HEK293 (cell line): ENCODE results near the gene BTBD18.
A peak's percentile ranks its signal among the peaks of the same experiment; 100 is the strongest.

Experiments
- BCL6B ChIP-seq: fragments of 450-650 bp; formaldehyde crosslinking; IDR thresholded peaks from 2 replicates; pipeline ENCODE4 v1.5.1; 2017; ENCODE audit warnings: missing biosample characterization, missing genetic modification characterization
- IKZF3 ChIP-seq: fragments of 450-650 bp; IDR thresholded peaks from 2 replicates; pipeline ENCODE4 v1.5.0; 2018; ENCODE audit warnings: missing biosample characterization, mild to moderate bottlenecking, missing genetic modification characterization, moderate library complexity
- KLF9 ChIP-seq: fragments of 450-650 bp; formaldehyde crosslinking; IDR thresholded peaks from 2 replicates; pipeline ENCODE4 v1.5.1; 2016; ENCODE audit warnings: missing biosample characterization, missing genetic modification characterization, low read depth
- SP7 ChIP-seq: fragments of 450-650 bp; formaldehyde crosslinking; IDR thresholded peaks from 2 replicates; pipeline ENCODE4 v1.5.1; 2016; ENCODE audit warnings: missing biosample characterization, missing genetic modification characterization
- TRIM28 ChIP-seq: IDR thresholded peaks from 2 replicates; pipeline ENCODE4 v1.6.1; 2011; ENCODE audit warnings: low read length, control low read depth, borderline replicate concordance
- YY1 ChIP-seq: fragments of 450-650 bp; formaldehyde crosslinking; IDR thresholded peaks from 2 replicates; pipeline ENCODE4 v1.5.1; 2018; ENCODE audit warnings: missing biosample characterization, missing genetic modification characterization
- ZBTB11 ChIP-seq: fragments of 450-650 bp; formaldehyde crosslinking; conservative IDR thresholded peaks from 2 replicates; pipeline ENCODE4 v1.5.1; 2016; ENCODE audit warnings: low read depth, missing biosample characterization, missing genetic modification characterization
- ZBTB49 ChIP-seq: fragments of 450-650 bp; formaldehyde crosslinking; IDR thresholded peaks from 2 replicates; pipeline ENCODE4 v1.5.1; 2016; ENCODE audit warnings: missing biosample characterization, missing genetic modification characterization, low read depth
- ZIC2 ChIP-seq: fragments of 450-650 bp; formaldehyde crosslinking; IDR thresholded peaks from 2 replicates; pipeline ENCODE4 v1.5.1; 2016; ENCODE audit warnings: missing biosample characterization, missing genetic modification characterization
- ZNF10 ChIP-seq: fragments of 450-650 bp; formaldehyde crosslinking; IDR thresholded peaks from 2 replicates; pipeline ENCODE4 v1.5.1; 2017; ENCODE audit warnings: missing biosample characterization, missing genetic modification characterization
- ZNF354C ChIP-seq: fragments of 450-650 bp; formaldehyde crosslinking; IDR thresholded peaks from 2 replicates; pipeline ENCODE4 v1.5.1; 2016; ENCODE audit warnings: missing biosample characterization, missing genetic modification characterization, low read depth, borderline replicate concordance
- ZNF362 ChIP-seq: fragments of 450-650 bp; formaldehyde crosslinking; IDR thresholded peaks from 2 replicates; pipeline ENCODE4 v1.5.1; 2016; ENCODE audit warnings: missing biosample characterization, missing genetic modification characterization
- ZNF510 ChIP-seq: fragments of 450-650 bp; formaldehyde crosslinking; IDR thresholded peaks from 2 replicates; pipeline ENCODE4 v1.5.1; 2018; ENCODE audit warnings: mild to moderate bottlenecking, missing genetic modification characterization, missing biosample characterization; ENCODE audit not compliant: insufficient replicate concordance
- ZNF514 ChIP-seq: fragments of 450-650 bp; formaldehyde crosslinking; IDR thresholded peaks from 2 replicates; pipeline ENCODE4 v1.5.1; 2016; ENCODE audit warnings: missing biosample characterization, missing genetic modification characterization
- ZNF624 ChIP-seq: fragments of 450-650 bp; formaldehyde crosslinking; IDR thresholded peaks from 2 replicates; pipeline ENCODE4 v1.5.1; 2017; ENCODE audit warnings: missing biosample characterization, missing genetic modification characterization
- ZNF785 ChIP-seq: fragments of 450-650 bp; formaldehyde crosslinking; IDR thresholded peaks from 2 replicates; pipeline ENCODE4 v1.5.1; 2016; ENCODE audit warnings: missing biosample characterization, missing genetic modification characterization
- ZNF843 ChIP-seq: fragments of 450-650 bp; formaldehyde crosslinking; IDR thresholded peaks from 2 replicates; pipeline ENCODE4 v1.5.1; 2016; ENCODE audit warnings: missing biosample characterization, missing genetic modification characterization
- ZSCAN5A ChIP-seq: fragments of 450-650 bp; formaldehyde crosslinking; IDR thresholded peaks from 2 replicates; pipeline ENCODE4 v1.5.1; 2016; ENCODE audit warnings: missing biosample characterization, missing genetic modification characterization

BTBD18 gene

GRCh38 chr11:57741132-57742086 is 10.2 kb downstream of the BTBD18 start, which contains the start of gene SELENOH (continued):
- peak; percentile 99 for TF ChIP-seq ZBTB11 (tag by site-specific recombination)
- TF ChIP-seq SP7, result peak; percentile 94
- no peak for TF ChIP-seq ZBTB49
- no peak for TF ChIP-seq ZNF510 (tag by site-specific recombination)
- TF ChIP-seq ZIC2 (tag by site-specific recombination), result no peak; the same call in 1 of the 2 replicates
- TF ChIP-seq IKZF3 (tag by site-specific recombination), result peak; percentile 98
- TF ChIP-seq BCL6B (tag by site-specific recombination), result no peak
- peak; percentile 75 for TF ChIP-seq ZNF843 (tag by site-specific recombination)
- no peak for TF ChIP-seq ZNF785
- TF ChIP-seq YY1 (tag by site-specific recombination), result peak; percentile 70; the same call in 1 of the 2 replicates
- no peak for TF ChIP-seq ZNF514
- no peak for TF ChIP-seq ZNF354C (tag by site-specific recombination)
- peak; percentile 91 for TF ChIP-seq ZNF10 (tag by site-specific recombination)
- no peak for TF ChIP-seq ZNF362
- TF ChIP-seq ZSCAN5A (tag by site-specific recombination), result peak; percentile 96
- TF ChIP-seq KLF9 (tag by site-specific recombination), result peak; percentile 84
- no peak for TF ChIP-seq ZNF624 (tag by site-specific recombination)
- TF ChIP-seq TRIM28, result peak; percentile 88; the same call in 1 of the 2 replicates
